BLaER1 treated with 17β-estradiol and CSF1 and Interleukin-3, amounts not matched to agents 10 nM and 100 nM (cell line): ENCODE measurements around the gene B3GNT9.
A peak's percentile ranks its signal among the peaks of the same experiment; 100 is the strongest.
"Not testable (repeated sequence)": the region's sequence is repeated elsewhere in the genome, so short reads cannot be mapped to it uniquely, and the experiment has no call there.

Experiments used
- H3K27ac ChIP-seq, 11 experiments: shearing (Covaris generic); formaldehyde crosslinking; 2 replicates each; pipeline ENCODE4 v1.8.1; 2022
- H3K27me3 ChIP-seq, 11 experiments: shearing (Covaris generic); formaldehyde crosslinking; 2 replicates each; pipeline ENCODE4 v1.8.1; 2022
- H3K36me3 ChIP-seq, 11 experiments: shearing (Covaris generic); formaldehyde crosslinking; 2 replicates each; pipeline ENCODE4 v1.8.1; 2022
- H3K4me1 ChIP-seq, 10 experiments: shearing (Covaris generic); formaldehyde crosslinking; 2 replicates each; pipeline ENCODE4 v1.8.1; 2022
- H3K4me2 ChIP-seq, 11 experiments: shearing (Covaris generic); formaldehyde crosslinking; 2 replicates each; pipeline ENCODE4 v1.8.1; 2022
- H3K4me3 ChIP-seq, 10 experiments: shearing (Covaris generic); formaldehyde crosslinking; 2 replicates each; pipeline ENCODE4 v1.8.1; 2022
- H3K9ac ChIP-seq, 11 experiments: shearing (Covaris generic); formaldehyde crosslinking; 2 replicates each; pipeline ENCODE4 v1.8.1; 2022
- H3K9me3 ChIP-seq, 11 experiments: shearing (Covaris generic); formaldehyde crosslinking; replicated peaks in 1 of 11; 2 replicates each; pipeline ENCODE4 v1.8.1; 2022
- H4K20me1 ChIP-seq, 11 experiments: shearing (Covaris generic); formaldehyde crosslinking; 2 replicates each; pipeline ENCODE4 v1.8.1; 2022
- Cebpa-rat ChIP-seq, 11 experiments: shearing (Covaris generic); IDR thresholded peaks; 2 replicates each; pipeline ENCODE4 v1.8.1; 2022

Gene B3GNT9

DNA sequence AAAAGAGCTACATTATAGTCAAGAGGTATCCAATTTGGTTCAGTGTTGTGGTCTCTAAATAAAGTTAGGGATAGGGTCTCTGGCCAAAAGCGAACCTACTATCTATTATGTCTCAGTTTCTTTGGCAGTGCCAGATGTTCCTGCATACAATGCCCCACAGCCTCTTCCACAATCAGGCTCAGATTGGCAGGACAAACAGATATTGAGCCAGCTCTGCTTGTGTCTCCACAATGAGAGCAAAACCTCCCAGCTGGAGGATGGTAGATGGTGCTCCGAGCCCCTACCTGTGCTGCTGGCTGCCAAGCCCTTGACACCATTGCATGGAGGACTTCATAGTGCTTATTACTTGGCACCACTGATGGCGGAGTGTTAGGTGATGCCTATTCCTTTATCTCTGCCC is 21.4 kb downstream of the B3GNT9 start:
- no peak for TF ChIP-seq Cebpa-rat (IDR thresholded peaks at IDR 0.05)
- H3K9ac ChIP-seq = no peak overlapping the region
- no peaks in the 10 kb centered on the region for H3K9me3 ChIP-seq
- H3K27ac ChIP-seq = no peak overlapping the region
- H3K36me3 ChIP-seq = peaks cover 78 to 100% (median 92%) of the 10 kb centered on the region in 11 experiments
- H3K4me2 ChIP-seq = no peak overlapping the region
- H3K27me3 ChIP-seq = no peaks in the 10 kb centered on the region
- H3K4me3 ChIP-seq = no peak overlapping the region
- no peaks in the 10 kb centered on the region for H3K4me1 ChIP-seq
- peaks cover 0 to 79% (median 11%) of the 10 kb centered on the region in 11 experiments; a peak in 10 of 22 replicates for H4K20me1 ChIP-seq

DNA sequence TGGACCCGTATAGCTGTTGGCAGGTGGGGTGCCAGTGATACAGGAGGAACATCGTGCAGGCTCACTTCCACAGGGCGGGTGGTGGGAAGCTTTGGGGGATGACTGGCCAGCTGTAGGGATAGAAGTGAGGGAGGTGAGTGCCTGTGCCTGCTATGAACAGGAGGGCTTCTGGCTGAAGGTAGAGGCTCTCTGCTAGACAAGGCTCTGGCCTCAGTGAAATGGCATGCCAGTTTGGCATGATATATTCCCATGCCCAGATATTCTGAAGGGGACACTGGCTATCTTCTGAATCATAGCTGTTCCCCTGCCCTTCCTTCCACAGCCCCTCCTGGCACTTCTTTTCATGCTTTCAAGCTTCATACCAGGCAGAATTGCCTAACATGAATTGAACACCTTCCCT is 21.9 kb downstream of the B3GNT9 start:
- no peaks in the 10 kb centered on the region for H3K9me3 ChIP-seq
- H3K36me3 ChIP-seq = peaks cover 78 to 100% (median 92%) of the 10 kb centered on the region in 11 experiments
- no peak overlapping the region for H3K4me3 ChIP-seq
- TF ChIP-seq Cebpa-rat (IDR thresholded peaks at IDR 0.05) = no peak
- no peaks in the 10 kb centered on the region for H3K27me3 ChIP-seq
- no peak overlapping the region for H3K4me2 ChIP-seq
- no peaks in the 10 kb centered on the region for H3K4me1 ChIP-seq
- H3K27ac ChIP-seq = no peak overlapping the region
- H3K9ac ChIP-seq = no peak overlapping the region
- peaks cover 0 to 85% (median 11%) of the 10 kb centered on the region in 11 experiments; a peak in 10 of 22 replicates for H4K20me1 ChIP-seq

DNA sequence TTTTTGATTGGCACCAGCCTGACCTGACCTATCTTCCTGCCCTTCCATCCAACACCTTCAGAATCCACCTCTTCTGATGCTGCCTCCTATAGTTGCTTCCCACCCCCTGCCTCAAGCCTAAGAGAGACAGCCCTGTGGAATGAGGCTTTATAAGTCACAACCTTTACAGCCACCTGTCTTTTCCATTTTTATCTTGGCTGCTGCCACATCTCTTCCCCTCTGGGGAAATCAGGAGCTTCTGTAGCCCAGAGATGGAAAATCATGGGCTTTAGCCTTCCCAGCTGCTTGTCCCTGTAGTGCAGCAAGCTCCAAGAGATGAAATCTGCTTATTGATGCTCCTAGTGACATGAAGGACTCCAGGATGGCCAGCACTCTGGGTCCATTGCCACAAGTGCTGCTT is 22.4 kb downstream of the B3GNT9 start:
- Histone ChIP-seq H3K27ac (no peak overlapping the region), H3K4me2 (no peak overlapping the region), H3K4me1 (no peaks in the 10 kb centered on the region), H3K27me3 (no peaks in the 10 kb centered on the region), H4K20me1 (peaks cover 0 to 89% (median 11%) of the 10 kb centered on the region in 11 experiments; a peak in 10 of 22 replicates), H3K9me3 (no peaks in the 10 kb centered on the region), H3K36me3 (peaks cover 79 to 100% (median 92%) of the 10 kb centered on the region in 11 experiments), H3K4me3 (no peak overlapping the region), H3K9ac (no peak overlapping the region)
- TF ChIP-seq Cebpa-rat (IDR thresholded peaks at IDR 0.05) = no peak

DNA sequence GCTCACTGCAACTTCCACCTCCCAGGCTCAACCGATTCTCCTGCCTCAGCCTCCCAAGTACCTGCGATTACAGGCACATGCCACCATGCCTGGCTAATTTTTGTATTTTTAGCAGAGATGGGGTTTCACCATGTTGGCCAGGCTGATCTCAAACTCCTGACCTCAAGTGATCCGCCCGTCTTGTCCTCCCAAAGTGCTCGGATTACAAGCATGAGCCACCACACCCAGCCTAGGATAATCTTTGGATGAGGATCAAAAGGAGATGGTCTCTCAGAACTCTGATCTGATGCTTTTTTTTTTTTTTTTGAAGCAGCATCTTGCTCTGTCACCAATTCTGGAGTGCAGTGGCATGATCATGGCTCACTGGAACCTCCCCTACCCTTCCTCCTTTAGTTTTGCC is 28.0 kb downstream of the B3GNT9 start:
- H3K4me1 ChIP-seq, H3K9ac ChIP-seq, H3K9me3 ChIP-seq, H3K4me3 ChIP-seq, H3K27ac ChIP-seq, H3K27me3 ChIP-seq, H3K4me2 ChIP-seq: not testable (repeated sequence)
- Histone ChIP-seq H3K36me3 (peaks cover 81 to 93% (median 88%) of the 10 kb centered on the region in 11 experiments), H4K20me1 (peaks cover 7 to 97% (median 31%) of the 10 kb centered on the region in 11 experiments; a peak in 19 of 22 replicates)

DNA sequence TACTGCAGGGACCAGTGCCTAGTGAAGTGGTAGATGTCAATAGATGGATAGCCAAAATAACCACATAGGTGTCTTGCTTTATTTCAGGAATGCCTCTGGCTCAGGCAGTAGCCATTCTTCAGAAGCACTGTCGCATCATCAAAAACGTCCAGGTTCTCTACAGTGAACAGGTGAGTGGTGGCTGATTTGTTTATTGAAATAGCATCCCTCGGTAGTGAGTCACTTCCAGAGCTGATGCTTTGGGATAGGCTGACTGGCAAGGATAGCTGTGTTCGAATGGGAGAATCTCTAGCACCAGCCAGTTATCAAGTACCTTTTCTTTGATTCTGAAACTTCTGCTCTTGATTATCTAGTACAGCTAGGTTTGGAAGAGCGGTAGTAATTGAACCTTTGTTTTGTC is 30.8 kb downstream of the B3GNT9 start:
- Histone ChIP-seq H3K9ac (no peak overlapping the region), H3K4me1 (peaks cover 0 to 29% (median 24%) of the 10 kb centered on the region in 10 experiments; a peak in 18 of 20 replicates), H3K4me3 (no peak overlapping the region), H3K36me3 (peaks cover 63 to 85% (median 76%) of the 10 kb centered on the region in 11 experiments), H3K9me3 (no peaks in the 10 kb centered on the region), H3K4me2 (no peak overlapping the region), H4K20me1 (peaks cover 7 to 99% (median 47%) of the 10 kb centered on the region in 11 experiments; a peak in 18 of 22 replicates), H3K27me3 (no peaks in the 10 kb centered on the region), H3K27ac (no peak overlapping the region)
- TF ChIP-seq Cebpa-rat (IDR thresholded peaks at IDR 0.05) = no peak

DNA sequence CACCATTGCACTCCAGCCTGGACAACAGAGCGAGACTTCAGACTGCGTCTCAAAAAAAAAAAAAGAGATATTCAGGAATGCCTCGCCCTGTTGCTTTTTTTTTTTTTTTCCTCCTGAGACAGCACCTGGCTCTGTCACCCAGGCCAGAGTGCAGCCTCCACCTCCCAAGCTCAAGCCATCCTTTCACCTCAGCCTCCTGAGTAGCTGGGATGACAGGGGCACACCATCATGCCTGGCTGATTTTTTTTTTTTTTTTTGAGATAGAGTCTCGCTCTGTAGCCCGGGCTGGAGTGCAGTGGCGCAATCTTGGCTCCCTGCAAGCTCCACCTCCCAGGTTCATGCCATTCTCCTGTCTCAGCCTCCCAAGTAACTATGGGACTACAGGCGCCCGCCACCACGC is 33.1 kb downstream of the B3GNT9 start:
- peaks cover 53 to 83% (median 65%) of the 10 kb centered on the region in 11 experiments for H3K36me3 ChIP-seq
- no peak overlapping the region for H3K9ac ChIP-seq
- H4K20me1 ChIP-seq = peaks cover 7 to 99% (median 64%) of the 10 kb centered on the region in 11 experiments; a peak in 18 of 22 replicates
- H3K4me3 ChIP-seq = no peak overlapping the region
- peak overlapping the region in 2 of 11 experiments; percentile 31 to 63; a peak in 2 of 22 replicates for H3K27ac ChIP-seq
- H3K4me1 ChIP-seq = peaks cover 0 to 51% (median 31%) of the 10 kb centered on the region in 10 experiments; a peak in 19 of 20 replicates
- no peaks in the 10 kb centered on the region for H3K9me3 ChIP-seq
- H3K27me3 ChIP-seq = no peaks in the 10 kb centered on the region
- TF ChIP-seq Cebpa-rat (IDR thresholded peaks at IDR 0.05) = no peak
- peak overlapping the region in 3 of 11 experiments; percentile 60 to 64 (median 64); a peak in 6 of 22 replicates for H3K4me2 ChIP-seq

DNA sequence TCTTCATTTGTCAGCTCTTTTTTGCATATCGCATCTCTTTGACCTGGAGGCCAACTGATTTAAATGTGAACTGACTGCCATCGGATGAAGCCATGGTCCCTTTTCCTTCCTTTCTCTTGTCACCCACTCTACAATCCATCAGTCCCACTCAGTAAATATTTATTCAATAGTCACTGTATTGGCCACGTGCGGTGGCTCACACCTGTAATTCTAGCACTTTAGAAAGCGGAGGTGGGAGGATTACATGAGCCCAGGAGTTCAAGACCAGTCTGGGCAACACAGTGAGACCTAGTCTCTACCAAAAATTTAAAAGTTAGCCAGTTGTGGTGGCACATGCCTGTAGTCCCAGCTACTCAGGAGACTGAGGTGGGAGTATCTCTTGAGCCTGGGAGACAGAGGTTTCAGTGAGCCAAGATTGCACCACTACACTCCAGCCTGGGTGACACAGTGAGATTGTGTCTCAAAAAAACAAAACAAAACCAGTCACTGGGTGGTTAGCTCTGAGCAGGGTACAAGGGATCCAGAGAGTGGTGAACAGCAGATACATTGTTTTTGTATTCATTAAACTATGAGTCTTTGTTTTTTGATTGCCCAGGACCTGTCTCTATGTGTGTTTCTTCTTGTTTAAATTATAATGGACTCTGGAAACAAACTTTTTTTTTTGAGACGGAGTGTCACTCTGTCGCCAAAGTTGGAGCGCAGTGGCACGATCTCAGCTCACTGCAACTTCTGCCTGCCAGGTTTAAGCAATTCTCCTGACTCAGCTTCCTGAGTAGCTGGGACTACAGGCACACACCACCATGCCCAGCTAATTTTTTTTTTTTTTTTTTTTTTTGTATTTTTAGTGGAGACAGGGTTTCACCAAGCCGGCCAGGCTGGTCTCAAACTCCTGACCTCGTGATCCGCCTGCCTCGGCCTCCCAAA is 34.1 kb downstream of the B3GNT9 start:
- Histone ChIP-seq H3K27me3 (no peaks in the 10 kb centered on the region), H3K9me3 (no peaks in the 10 kb centered on the region), H3K9ac (peak overlapping the region in 5 of 11 experiments; percentile 1 to 26 (median 3); a peak in 5 of 22 replicates), H3K36me3 (peaks cover 53 to 83% (median 63%) of the 10 kb centered on the region in 11 experiments), H4K20me1 (peaks cover 7 to 100% (median 72%) of the 10 kb centered on the region in 11 experiments; a peak in 18 of 22 replicates), H3K27ac (peak overlapping the region in 8 of 11 experiments; percentile 5 to 63 (median 28); a peak in 10 of 22 replicates), H3K4me3 (no peak overlapping the region), H3K4me1 (peaks cover 8 to 62% (median 42%) of the 10 kb centered on the region in 10 experiments), H3K4me2 (peak overlapping the region in 7 of 11 experiments; percentile 7 to 64 (median 49); a peak in 12 of 22 replicates)
- no peak for TF ChIP-seq Cebpa-rat (IDR thresholded peaks at IDR 0.05)

DNA sequence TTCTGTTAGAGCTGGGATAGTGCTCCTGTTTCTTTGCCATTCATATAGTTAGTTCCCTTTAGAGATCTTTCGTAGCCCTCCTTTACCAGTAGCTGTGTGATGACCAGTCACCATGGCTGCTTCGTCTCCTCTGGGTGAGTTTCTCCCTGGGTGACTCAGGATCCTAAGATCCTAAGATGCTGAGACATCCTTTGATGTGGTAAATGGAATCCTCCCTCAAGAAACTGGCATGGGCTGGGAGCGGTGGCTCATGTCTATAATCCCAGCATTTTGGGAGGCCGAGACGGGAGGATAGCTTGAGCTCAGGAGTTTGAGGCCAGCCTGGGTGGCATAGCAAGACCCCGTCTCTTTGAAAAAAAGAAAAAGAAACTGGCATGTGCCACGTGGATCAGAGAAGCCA is 35.2 kb downstream of the B3GNT9 start:
- Histone ChIP-seq H3K27me3 (no peaks in the 10 kb centered on the region), H3K4me3 (no peak overlapping the region), H4K20me1 (peaks cover 14 to 99% (median 77%) of the 10 kb centered on the region in 11 experiments; a peak in 18 of 22 replicates), H3K9ac (peak overlapping the region in 2 of 11 experiments; percentile 18 to 26; a peak in 2 of 22 replicates), H3K27ac (peak overlapping the region in 7 of 11 experiments; percentile 4 to 63 (median 31); a peak in 9 of 22 replicates), H3K36me3 (peaks cover 46 to 77% (median 56%) of the 10 kb centered on the region in 11 experiments), H3K4me2 (peak overlapping the region in 7 of 11 experiments; percentile 17 to 64 (median 49); a peak in 13 of 22 replicates), H3K4me1 (peaks cover 18 to 70% (median 52%) of the 10 kb centered on the region in 10 experiments), H3K9me3 (no peaks in the 10 kb centered on the region)
- TF ChIP-seq Cebpa-rat (IDR thresholded peaks at IDR 0.05) = no peak

DNA sequence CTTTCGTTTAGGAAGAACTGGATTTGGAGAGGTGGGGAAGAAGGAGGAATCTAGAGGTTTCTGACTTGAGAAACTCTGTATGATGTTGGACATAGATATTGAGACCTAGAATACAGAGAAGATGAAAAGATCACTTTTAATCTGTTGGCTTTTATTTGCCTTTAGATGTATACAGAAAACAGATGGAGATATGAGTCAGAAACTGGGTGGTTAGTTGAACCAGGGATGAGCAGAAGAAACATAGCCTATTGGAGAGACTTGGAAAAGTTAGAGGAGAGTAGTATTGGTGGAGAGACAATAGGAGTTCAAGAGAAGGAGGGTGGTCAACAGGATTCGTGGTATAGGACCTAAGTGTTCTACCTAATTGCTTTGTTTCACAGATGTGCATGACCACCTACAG is 36.0 kb downstream of the B3GNT9 start:
- peak overlapping the region in 7 of 11 experiments; percentile 17 to 64 (median 49); a peak in 12 of 22 replicates for H3K4me2 ChIP-seq
- no peaks in the 10 kb centered on the region for H3K9me3 ChIP-seq
- peak overlapping the region in 1 of 11 experiments; percentile 39; a peak in 1 of 22 replicates for H3K27ac ChIP-seq
- peaks cover 21 to 70% (median 53%) of the 10 kb centered on the region in 10 experiments for H3K4me1 ChIP-seq
- no peak overlapping the region for H3K4me3 ChIP-seq
- peaks cover 16 to 91% (median 72%) of the 10 kb centered on the region in 11 experiments; a peak in 18 of 22 replicates for H4K20me1 ChIP-seq
- no peak overlapping the region for H3K9ac ChIP-seq
- TF ChIP-seq Cebpa-rat (IDR thresholded peaks at IDR 0.05) = no peak
- H3K36me3 ChIP-seq = peaks cover 37 to 69% (median 48%) of the 10 kb centered on the region in 11 experiments
- H3K27me3 ChIP-seq = no peaks in the 10 kb centered on the region
